Measurements from ENCODE around the gene FAM237A.

Gene FAM237A

GRCh38 chr2:206642075-206643025 lies at the start of gene FAM237A:
FAM237A (plus strand) TSS chr2:206642487; CDS start chr2:206644237, 1,750 bp downstream.
- H3K27ac ChIP-seq = no peak within 1 kb of the TSS
- no peak for TF ChIP-seq CTCF (conservative IDR thresholded peaks at IDR 0.05)
- TF ChIP-seq ZFX (IDR thresholded peaks at IDR 0.05) = no peak

- TF ChIP-seq ZFX (IDR thresholded peaks at IDR 0.05) (no peak), CTCF (conservative IDR thresholded peaks at IDR 0.05) (no peak)
- H3K27ac ChIP-seq = no peak overlapping the region
These were observed 44.5 kb upstream of the FAM237A start for GRCh38 chr2:206597717-206598218.

GRCh38 chr2:206603243-206603642 lies 39.0 kb upstream of the FAM237A start:
- TF ChIP-seq ZFX (IDR thresholded peaks at IDR 0.05) (no peak), CTCF (conservative IDR thresholded peaks at IDR 0.05) (no peak)
- H3K27ac ChIP-seq = no peak overlapping the region

GRCh38 chr2:206610451-206610850 lies 31.8 kb upstream of the FAM237A start:
- TF ChIP-seq CTCF (conservative IDR thresholded peaks at IDR 0.05) (no peak), ZFX (IDR thresholded peaks at IDR 0.05) (no peak)

GRCh38 chr2:206611191-206611590 lies 31.1 kb upstream of the FAM237A start:
- TF ChIP-seq CTCF (conservative IDR thresholded peaks at IDR 0.05) = no peak
- no peak for TF ChIP-seq ZFX (IDR thresholded peaks at IDR 0.05)
- no peak overlapping the region for H3K27ac ChIP-seq

More at GRCh38 chr2:206610451-206610850, 31.8 kb upstream of the FAM237A start:
- no peak overlapping the region for H3K27ac ChIP-seq

- TF ChIP-seq CTCF (conservative IDR thresholded peaks at IDR 0.05) (no peak), ZFX (IDR thresholded peaks at IDR 0.05) (no peak)
- H3K27ac ChIP-seq = no peak overlapping the region
These were observed 30.6 kb upstream of the FAM237A start for GRCh38 chr2:206611736-206612135.

- H3K27ac ChIP-seq = no peak overlapping the region
- no peak for TF ChIP-seq ZFX (IDR thresholded peaks at IDR 0.05)
- no peak for TF ChIP-seq CTCF (conservative IDR thresholded peaks at IDR 0.05)
These were observed 27.5 kb upstream of the FAM237A start for GRCh38 chr2:206614811-206615210.
